NCI-H1694 treated with DMSO at 0.1 percent for 48 hours (cell line): ENCODE results near the gene EZH1.

Source experiments
- DNase-seq: peaks from one replicate; lab custom pipeline; 2025; lab: John Stamatoyannopoulos, UW

Gene EZH1

DNA sequence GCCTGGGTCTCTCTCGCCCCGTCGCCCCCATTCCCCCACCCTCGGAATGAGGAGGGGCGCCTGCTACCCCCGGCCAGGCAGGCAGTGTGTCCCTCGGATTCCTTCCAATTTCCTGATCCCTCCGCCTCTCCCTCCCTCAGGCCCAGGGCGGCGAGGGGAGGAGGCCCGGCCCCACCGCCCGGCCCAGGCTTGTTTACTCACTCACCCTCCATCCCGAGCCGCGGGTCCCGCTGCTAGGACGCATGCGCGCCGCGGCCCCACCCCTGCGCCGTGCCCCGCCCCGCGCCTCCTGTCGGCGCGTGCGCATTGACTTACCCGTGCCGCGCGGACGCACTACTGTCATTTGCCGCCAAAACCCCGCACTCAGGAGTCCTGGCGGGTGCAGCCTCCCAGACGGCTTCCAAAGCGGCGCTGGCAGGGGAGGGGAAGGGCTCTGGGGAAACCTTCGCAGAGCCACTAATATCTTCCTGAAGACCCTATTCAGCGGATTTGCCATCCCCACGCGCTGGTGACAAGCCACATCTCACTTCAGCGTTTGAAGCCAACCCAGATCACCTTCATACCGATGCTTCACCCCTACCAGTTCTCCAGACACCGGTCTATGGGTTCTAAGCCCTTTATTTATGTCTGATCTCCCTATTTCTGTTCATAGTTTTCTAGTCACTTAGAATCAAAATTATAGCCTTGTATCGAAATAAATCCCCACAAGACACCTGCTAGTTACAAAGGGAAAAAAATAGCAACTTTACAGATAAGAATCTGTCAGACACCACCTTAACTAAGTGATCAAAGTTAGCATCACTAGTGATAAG lies at the start of gene EZH1:
EZH1 (minus strand) TSS at position 235 of the 812 bp plus-strand sequence. CDS start 16,099 bp downstream, outside the sequence.
- DNase-seq, result peak; percentile 87

DNA sequence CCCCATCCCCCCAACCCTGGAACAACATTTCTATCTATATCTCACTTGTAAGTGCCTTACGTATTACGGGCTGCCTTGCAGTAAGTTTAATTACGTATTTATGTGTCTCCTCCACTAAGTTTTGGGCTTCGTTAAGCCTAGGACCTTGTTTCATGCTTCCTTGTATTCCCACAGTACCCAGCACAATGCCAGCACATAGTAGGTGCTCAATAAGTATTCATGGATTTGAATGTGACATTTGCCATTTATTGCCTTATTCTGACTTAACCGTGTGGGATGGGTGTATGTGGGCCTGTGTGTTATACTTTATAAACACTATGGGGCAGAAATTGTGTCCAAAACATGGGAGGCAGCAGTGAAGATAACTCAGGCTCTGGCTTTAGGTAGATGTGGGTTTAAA lies 47.7 kb upstream of the EZH1 start:
- DNase-seq, result no peak

DNA sequence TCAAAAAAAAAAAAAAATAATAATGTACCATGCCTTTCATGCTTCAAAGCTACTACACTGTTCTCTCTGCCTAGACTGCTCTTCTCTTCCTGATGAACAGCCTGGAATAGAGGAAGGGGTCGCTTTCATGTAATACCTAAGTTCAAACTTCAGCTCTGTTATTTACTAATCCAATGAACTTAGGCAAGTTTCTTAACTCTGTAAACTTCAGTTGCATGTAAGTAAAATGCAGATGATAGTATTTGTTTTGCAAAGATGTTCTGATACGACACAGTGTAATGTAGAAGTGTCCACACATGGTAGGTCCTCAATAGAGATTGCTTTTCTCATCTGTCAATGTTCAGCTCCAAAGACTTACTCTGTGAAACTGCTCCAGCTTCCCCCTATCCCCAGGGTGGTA lies 47.1 kb upstream of the EZH1 start:
- no peak for DNase-seq

DNA sequence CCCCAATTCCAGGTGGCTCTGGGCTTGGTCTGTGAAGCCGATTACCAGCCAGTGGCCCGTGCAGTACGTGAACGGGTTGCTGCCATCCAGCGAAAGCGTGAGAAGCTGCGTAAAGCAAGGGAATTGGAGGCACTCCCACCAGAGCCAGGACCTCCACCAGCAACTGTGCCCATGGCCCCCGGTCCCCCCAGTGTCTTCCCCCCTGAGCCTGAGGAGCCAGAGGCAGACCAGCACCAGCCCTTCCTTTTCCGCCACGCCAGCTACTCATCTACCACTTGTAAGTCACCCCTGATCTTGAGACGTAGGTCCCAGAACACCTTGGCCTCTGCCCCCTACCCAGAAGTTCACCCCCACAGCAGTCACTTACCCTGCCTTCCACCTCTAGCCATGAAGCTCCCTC lies 42.4 kb upstream of the EZH1 start:
- no peak for DNase-seq

DNA sequence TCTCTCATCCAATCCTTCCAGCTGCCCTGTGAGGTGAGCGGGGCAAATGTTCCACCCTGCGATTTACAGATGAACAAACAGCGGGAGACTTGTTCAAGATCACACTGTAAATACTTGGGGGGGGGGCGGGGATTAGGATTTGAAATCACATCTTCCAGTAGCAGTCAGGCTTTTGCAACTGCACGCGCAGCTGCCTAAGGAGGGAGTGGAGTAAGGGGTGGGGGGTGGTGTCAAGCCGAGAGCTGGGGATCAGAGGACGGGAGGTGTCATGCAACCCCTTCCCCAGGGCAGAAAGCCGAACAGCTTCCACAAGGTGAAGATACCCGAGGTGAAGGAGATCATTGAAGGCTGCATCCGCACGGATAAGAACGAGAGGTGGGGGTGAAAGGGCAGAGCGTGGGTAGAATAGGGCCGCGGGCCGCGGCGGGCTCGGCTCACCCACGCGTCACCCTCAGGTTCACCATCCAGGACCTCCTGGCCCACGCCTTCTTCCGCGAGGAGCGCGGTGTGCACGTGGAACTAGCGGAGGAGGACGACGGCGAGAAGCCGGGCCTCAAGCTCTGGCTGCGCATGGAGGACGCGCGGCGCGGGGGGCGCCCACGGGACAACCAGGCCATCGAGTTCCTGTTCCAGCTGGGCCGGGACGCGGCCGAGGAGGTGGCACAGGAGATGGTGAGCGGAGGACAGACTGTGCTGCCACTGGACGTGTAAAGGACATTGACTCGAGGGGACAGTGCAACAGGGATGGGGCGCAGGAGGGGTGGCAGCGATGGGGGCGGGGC lies 40.2 kb upstream of the EZH1 start:
- DNase-seq, result no peak

DNA sequence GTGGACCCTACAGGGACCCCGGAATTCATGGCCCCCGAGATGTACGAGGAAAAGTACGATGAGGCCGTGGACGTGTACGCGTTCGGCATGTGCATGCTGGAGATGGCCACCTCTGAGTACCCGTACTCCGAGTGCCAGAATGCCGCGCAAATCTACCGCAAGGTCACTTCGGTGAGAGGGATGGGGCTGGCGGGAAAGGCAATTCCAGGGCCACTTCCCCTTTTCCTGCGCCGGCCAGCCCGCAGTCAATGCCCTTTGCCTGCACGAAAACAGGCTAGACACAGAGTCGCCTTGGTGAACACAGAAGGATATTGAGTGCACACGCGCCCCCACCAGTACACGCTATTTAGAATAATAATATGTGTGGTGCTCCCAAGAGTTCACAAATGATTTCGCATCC lies 39.6 kb upstream of the EZH1 start:
- DNase-seq, result no peak

DNA sequence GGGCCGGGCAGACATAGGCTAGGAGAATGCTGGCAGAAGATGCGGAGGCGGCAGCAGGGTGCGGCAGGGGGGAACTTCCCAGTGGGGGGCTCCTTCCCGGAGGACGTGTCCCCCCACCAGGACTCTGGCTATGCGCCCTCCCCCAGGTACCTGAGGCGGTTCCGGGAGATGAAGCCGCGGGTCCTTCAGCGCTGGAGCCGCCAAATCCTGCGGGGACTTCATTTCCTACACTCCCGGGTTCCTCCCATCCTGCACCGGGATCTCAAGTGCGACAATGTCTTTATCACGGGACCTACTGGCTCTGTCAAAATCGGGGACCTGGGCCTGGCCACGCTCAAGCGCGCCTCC lies 38.9 kb upstream of the EZH1 start:
- no peak for DNase-seq

DNA sequence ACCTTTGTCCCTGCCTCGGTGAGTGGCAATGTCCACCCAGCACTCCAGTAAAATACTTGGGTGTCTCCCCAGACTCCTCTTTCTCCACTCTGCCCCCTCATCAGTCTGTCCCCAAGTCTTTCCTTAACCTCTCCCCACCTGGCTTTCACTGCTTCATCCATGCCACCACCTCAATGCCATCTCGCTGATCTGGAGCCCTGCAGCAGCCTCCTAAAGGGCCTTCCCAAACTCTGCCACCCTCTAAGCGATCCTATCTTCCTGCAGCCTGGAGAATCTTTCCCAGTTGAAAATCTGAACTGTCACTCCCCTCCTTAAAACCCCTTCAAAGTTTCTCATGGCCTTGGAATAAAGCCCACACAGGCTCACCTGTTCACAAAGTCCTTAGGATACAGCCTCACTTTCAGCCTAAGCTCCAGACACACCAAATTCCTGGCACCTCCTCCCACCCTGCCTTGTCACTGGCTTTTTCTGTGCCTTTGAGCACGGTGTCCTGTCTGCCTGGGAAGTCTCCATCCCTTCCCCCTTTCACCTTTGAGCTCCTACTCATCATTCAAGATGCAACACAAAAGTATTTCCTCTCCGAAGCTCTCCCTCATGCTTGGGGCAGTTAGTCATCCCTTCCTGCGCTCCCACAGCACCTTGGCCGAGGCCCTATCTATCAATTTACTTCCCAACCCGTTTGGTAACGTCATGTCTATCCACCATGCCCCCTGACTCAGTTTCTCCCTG lies 38.4 kb upstream of the EZH1 start:
- DNase-seq, result no peak

DNA sequence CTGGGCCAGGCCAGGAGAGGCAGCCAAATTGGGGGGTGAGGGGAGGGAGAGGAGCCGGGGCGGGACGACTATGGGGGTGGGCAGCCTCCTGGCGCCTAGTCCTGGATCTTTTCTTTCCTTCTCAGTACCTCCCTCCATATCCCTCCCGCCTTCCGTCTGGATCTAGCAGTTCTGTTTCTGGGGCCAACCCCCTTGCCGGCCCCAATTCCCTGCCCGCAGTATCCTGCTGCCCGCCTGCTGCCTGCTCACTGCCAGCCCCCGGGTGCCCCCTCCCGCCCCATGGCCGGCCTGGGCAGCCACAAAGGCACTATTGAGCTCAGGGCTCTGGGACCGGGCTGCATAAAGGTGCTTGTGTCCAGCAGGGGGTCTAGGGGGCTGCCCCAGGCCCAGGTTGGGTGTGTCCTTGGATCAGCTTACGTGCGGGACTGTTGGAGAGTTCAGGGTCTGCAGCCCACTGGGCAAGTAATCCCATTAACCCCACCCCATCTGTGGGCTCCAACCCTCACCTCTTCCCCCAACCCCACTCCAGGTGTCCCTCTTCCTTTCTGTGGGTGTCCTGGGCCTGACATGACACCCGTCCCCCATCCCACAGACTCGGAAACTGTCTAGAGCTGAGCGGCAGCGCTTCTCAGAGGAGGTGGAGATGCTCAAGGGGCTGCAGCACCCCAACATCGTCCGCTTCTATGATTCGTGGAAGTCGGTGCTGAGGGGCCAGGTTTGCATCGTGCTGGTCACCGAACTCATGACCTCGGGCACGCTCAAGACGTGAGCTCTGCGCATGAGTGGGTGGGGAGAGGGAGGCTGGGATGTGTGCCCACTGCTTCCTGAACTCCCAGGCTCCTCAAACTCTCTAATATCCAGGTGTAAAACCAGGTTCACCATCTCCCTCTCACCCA lies 37.6 kb upstream of the EZH1 start:
- DNase-seq, result no peak

DNA sequence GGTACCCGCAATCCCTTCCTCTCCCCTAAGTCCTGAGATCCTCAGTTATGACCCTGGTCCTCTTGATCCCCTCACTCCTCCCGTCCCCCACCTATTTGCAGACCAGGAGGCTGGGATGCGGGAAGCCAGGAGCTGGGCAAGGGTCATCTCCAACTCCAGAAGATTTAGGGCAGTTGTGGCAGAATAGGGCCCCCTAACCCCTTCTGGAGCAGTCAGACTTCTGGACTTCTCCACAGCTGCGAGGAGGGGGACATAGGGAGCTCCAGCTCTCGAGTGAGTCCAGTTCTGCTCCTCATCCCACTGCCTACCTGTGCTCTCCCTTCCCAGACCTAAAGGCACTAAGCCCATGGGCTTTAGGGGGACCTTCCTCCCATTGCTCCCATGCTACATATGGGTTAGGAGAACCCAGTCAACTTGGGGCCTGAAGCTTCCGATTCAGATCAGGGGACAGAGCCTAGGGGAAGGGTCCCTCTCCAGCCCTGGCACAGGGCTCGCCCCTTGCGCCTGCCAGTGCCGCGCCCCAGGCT lies 36.9 kb upstream of the EZH1 start:
- DNase-seq, result no peak

DNA sequence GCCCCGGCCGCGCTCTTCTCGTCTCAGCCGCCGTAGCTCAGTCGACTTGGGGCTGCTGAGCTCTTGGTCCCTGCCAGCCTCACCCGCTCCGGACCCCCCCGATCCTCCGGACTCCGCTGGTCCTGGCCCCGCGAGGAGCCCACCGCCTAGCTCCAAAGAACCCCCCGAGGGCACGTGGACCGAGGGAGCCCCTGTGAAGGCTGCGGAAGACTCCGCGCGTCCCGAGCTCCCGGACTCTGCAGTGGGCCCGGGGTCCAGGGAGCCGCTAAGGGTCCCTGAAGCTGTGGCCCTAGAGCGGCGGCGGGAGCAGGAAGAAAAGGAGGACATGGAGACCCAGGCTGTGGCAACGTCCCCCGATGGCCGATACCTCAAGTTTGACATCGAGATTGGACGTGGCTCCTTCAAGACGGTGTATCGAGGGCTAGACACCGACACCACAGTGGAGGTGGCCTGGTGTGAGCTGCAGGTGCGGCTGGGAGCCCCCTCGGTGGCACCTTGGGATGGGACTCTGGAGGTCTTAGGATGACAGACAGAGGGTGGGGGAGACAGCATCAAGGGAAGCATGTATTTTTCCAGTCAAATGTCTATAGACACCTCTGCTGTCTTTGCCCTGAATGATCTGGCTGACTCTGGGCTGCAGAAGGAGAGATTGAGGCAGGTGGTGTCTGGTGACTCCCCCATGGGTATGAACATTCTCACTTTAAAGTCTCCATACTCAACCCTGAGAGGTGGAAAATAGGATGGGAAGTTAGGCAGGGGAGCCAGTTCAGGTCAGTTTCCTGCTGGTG lies 36.2 kb upstream of the EZH1 start:
- DNase-seq, result no peak

DNA sequence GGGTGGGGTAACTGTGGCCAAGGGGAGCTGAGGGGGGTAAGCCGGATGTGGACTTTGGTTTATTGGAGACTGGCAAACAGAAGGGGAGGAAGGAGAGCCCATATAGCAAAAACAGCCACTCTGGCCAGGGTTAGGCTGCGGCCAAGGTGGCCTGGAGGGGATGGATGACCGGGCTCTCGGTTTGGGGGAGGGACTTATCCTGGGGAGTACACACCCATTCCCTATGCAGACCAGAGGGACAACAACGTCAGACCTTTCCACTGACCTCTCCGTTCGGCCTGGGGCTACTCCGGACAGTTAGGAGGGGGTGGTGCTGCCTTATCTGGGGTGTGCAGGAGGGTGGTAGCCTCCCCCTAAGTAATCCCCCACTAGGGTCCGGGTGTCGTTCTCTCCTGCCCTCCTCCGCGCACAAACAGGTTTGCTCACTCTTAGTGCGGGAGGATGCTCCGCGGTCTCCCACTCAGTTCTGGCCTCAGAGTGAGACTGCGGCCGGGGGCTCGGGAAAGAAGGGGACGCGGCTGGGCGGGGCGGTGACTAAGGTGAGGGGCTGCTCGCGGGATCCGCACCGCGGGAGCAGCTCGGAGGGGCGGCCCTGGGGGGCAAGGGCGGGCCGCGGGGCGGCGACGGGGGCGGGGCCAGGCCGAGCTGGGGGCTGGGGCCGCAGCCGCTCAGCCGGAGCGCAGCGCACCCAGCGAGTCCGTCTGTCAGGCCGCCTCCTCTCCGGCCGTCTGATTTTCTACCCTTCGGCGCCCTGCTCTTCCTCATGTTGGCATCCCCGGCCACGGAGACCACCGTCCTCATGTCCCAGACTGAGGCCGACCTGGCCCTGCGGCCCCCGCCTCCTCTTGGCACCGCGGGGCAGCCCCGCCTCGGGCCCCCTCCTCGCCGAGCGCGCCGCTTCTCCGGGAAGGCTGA lies 35.4 kb upstream of the EZH1 start, which contains the start of gene WNK4:
WNK4 (plus strand) TSS at position 675 of the 915 bp plus-strand sequence; CDS start at position 764, 89 bp downstream.
- no peak for DNase-seq

DNA sequence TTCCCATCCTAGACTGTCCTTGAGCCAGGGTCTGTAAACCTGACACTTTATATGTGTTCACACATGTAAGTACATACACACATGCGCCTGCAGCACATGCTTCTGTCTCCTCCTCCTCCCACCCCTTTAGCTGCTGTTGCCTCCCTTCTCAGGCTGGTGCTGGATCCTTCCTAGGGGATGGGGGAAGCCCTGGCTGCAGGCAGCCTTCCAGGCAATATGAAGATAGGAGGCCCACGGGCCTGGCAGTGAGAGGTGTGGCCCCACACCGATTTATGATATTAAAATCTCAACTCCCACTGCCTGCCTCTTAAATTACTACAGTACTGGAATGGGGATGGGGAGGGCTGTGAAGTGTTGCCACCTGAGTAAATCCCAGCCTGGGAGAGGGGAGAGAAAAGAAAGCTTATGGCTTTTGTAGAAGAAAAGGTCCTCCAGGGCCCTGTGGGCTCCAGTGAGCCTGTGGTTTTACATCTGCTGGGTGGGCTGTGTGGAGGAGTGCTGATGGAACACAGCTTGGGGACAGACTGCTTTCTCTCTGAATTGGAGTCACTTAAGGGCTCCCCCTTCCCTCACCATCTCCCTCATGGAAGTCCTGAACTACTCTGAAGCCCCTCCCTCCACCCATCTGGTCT lies 34.6 kb upstream of the EZH1 start:
- DNase-seq, result no peak

DNA sequence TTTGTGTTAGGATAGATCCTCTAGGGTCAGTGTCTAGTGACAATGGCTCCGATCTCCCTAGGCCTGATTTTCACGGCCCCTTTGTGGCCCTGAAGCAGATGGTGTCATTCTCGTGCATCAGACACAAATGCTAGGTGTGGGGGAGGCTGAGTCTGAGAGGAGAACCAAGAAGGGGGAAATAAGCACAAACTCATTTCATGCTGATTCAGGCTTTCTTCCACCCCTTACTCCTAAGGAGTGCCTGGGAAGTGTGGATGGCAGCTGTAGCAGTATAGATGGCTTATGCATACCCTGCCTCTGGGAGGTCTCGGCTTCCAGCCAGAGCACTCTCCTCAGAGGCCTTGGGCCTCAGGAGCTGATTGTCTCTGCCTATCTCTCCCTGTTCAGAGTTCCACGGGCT lies 33.7 kb upstream of the EZH1 start:
- DNase-seq, result no peak

DNA sequence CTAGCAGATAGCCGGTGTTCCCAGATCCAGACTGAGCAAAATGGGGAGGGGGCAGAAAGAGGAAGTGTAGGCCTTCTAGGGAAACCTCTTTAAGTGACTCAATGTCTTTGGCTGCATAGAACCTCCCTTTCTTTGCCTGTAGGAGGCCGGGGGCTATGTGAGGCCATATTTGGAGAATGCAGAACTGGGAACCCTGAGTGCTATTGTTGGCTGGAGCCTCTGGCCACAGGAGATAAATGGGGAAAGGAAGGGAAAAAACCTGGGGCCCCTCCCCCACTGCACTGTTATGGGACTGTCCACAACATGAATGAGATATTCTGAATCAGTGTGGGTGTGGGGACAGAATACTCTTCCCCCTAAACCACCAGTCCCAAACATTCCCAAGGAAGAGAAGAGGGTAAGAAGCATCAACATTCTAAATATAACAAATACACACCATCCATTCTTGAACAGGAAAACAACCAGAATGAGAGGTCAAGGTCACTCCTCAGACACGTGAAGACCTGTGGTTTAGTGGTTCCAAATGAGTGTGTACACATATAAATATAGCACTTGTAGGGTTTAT lies 30.8 kb upstream of the EZH1 start:
- DNase-seq, result no peak

DNA sequence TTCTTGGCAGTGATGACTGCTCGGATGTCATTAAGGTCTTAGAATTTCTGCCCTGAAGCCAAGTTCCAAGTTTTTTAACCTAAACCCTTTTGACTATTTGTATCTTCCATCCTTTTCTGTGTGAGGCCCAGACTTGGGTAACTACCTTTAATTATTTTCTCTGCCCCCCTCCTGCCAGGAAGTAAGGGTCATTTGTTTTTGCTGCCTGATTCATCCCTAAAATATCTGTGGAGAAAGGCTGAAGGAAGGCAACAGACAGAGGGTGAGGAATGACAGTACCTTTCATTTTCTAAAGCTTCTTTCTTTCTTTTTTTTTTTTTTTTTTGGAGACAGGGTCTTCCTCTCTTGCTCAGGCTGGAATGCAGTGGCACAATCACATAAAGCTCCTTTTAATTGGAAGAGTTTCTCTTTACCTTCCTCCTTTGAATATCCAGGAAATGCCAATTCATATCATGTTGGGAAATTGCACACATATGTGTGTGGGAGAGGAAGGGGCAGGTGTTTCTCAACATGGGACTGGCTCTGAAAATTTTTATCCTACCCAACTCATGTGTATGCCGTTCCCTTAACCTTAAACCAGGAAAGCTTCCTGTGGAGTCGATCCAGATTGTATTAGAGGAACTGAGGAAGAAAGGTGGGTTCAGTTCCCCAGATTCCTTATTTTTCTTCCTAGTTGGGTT lies 29.4 kb upstream of the EZH1 start:
- DNase-seq, result no peak

DNA sequence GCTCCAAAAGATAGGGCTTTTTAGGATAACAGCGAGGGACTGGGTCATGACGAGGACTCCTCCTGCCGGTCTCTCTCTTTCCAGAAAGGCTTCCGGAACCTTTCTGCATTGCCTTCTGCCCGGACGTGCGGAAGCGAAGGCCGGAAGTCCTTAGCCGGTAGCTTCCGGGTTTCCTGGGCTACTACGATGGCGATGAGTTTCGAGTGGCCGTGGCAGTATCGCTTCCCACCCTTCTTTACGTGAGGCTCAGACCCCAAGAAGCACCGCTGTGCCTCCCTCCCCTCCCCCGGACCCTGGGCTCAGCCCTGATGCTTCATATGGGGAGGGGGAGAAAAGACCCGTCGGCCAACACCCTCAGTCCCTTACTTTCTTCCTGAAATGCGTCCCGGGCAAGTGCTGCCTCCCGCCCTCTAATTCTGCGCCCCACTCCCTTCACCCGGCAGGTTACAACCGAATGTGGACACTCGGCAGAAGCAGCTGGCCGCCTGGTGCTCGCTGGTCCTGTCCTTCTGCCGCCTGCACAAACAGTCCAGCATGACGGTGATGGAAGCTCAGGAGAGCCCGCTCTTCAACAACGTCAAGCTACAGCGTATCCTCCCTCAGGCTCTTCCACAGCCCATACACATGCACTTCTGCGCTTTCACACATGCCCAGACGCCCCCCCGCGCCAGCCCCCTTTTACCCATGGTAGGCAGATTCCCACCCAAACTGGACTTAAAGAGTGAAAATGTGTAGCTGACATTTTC lies 28.6 kb upstream of the EZH1 start, which contains the start of gene VPS25:
VPS25 (plus strand) TSS at position 160 of the 746 bp plus-strand sequence; CDS start at position 187, 27 bp downstream.
- peak; percentile 79 for DNase-seq
